22Rv1 (cell line): ENCODE data around the gene ZNF93.

Source experiments
- CTCF ChIP-seq: fragments of 450-650 bp; IDR thresholded peaks from 2 replicates; pipeline ENCODE4 v1.5.1; 2017; ENCODE audit warnings: mild to moderate bottlenecking
- ZFX ChIP-seq: fragments of 450-650 bp; IDR thresholded peaks from 2 replicates; pipeline ENCODE4 v1.6.1; 2017; ENCODE audit warnings: antibody characterized with exemption, borderline replicate concordance

GRCh38 chr19:19966862-19967261 lies 66.1 kb downstream of the ZNF93 start:
- TF ChIP-seq CTCF, result no peak
- TF ChIP-seq ZFX, result no peak
